GM18511 (cell line): ENCODE measurements around the gene SNX14.
A peak's percentile ranks its signal among the peaks of the same experiment; 100 is the strongest.
"Not testable (repeated sequence)": the region's sequence is repeated elsewhere in the genome, so short reads cannot be mapped to it uniquely, and the experiment has no call there.

ENCODE experiments used
- ATAC-seq: cut with Tn5 transposase; IDR thresholded peaks from one replicate; pipeline ENCODE4 v1.9.1; 2021; ENCODE audit warnings: mild to moderate bottlenecking, moderate library complexity; ENCODE audit not compliant: unreplicated experiment

SNX14 gene

DNA sequence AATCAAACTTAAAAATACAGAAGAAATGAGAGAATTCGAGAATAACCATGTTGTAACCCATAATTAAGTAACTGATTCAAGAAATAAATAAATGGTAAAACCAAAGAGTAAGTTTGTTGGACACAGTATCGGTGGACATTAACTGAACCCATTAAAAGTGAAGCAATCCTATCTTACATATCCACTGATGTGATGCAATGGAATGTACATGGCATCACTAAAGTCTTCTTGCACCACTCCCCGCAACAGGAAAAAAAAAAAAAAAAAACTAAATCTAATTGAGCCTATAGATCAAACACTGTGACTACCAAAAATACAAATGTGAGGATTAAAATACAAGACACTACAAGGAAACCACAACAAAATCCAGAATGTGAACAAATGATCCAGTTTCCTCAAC is 7.9 kb downstream of the SNX14 start:
- no peak for ATAC-seq

DNA sequence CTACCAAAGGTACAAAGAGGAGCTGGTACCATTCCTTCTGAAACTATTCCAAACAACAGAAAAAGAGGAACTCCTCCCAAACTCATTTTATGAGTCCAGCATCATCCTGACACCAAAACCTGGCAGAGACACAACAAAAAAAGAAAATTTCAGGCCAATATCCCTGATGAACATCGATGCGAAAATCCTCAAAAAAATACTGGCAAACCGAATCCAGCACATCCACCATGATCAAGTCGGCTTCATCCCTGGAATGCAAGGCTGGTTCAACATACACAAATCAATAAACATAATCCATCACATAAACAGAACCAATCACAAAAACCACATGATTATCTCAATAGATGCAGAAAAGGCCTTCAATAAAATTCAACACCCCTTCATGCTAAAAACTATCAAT is 10.8 kb downstream of the SNX14 start:
- not testable (repeated sequence) for ATAC-seq

DNA sequence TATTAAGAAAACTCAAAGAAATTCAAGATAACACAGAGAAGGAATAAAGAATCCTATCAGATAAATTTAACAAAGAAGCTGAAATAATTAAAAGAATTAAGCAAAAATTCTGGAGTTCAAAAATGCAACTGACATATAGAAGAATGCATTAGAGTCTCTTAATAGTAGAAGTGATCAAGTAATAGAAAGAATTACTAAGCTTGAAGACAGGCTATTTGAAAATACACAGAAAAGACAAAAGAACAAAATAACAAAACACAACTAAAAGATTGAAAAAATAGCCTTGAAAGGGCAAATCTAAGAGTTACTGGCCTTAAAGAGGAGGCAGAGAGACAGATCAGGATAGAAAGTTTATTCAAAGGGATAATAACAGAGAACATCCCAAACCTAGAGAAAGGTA is 12.1 kb downstream of the SNX14 start:
- no peak for ATAC-seq

DNA sequence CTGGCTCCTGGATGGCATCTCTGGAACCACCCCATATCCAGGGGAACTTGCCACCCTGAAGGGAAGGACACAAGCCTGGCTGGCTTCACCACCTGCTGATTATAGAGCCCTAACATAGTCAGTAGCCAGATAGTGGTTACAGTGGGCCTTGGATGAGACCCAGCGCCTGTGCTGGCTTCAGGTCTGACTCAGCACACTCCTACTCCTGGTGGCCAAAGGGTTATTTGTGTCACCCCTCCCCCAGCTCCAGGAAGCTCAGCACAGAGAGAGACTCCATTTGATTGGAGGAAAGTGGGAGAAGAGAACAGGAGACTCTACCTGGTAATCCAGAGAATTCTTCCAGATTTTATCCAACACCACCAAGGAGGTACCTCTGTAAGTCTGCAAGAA is 12.8 kb downstream of the SNX14 start:
- ATAC-seq: peak; percentile 84

DNA sequence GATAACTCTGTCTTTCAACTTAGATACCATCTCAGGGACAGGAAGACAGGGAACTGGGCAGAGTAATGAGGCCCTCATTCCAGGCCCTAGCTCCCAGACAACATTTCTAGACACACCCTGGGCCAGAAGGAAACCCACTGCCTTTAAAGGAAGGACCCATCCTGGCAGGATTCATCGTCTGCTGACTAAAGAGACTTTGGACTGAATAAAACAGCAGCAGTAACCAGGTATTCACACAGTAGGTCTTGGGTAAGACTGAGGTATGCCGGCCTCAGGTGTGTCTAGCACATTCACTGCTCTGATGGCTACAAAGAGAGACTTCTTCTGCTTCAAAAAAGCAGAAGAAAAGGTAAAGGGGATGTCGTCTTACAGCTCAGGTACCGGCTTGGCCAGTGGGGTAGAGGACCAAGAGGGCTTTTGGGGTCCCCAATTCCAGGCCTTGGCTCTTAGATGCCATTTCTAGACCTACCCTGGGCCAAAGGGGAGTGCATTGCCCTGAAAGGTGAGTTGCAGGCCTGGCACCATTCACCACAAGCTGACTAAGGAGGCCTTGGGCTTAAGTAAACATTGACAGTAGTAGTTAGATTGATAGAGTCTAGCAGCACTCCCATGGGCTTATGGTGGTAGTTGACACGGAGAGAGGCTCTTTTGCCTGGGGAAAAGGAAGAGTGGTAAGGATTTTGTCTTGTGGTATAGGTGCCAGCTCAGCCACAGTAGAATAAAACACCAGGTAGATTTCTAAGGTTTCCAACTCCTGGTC is 13.4 kb downstream of the SNX14 start:
- ATAC-seq: peak; percentile 28

DNA sequence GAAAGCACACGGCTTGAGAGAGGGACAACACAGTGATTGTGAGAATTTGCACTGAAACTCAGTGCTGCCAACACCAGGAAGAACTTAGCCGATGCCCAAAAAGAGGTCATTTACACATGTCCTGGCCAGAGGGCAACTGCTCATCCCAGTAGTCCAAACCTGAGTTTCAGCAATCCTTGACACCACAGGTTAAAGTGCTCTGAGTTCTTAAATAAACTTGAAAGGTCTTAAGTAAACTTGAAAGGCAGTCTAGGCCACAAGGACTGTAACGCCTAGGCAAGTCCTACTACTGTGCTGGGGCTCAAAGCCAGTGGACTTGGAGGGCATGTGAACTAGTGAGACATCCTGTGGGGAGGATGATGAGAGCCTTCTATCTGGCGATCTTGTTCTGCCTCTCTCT is 14.1 kb downstream of the SNX14 start:
- no peak for ATAC-seq

DNA sequence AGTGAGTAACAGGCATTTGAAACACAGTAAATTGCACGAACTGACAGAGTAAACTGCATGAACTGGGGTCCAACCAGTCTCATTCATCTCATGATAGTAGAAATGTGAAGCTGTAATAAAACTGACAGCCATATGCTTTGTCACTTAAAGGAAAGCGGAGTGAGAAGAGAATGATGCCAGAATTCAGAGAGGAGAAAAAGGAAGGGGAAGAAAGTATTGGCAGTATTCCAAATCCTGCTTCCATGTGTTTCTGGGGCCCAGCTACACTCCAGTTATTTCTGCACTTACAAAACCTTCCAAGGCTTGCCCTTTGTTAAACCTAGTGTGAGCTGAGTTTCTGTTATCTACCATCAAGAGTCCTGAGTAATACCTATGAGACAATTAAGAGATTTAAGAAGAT is 17.2 kb downstream of the SNX14 start:
- no peak for ATAC-seq

DNA sequence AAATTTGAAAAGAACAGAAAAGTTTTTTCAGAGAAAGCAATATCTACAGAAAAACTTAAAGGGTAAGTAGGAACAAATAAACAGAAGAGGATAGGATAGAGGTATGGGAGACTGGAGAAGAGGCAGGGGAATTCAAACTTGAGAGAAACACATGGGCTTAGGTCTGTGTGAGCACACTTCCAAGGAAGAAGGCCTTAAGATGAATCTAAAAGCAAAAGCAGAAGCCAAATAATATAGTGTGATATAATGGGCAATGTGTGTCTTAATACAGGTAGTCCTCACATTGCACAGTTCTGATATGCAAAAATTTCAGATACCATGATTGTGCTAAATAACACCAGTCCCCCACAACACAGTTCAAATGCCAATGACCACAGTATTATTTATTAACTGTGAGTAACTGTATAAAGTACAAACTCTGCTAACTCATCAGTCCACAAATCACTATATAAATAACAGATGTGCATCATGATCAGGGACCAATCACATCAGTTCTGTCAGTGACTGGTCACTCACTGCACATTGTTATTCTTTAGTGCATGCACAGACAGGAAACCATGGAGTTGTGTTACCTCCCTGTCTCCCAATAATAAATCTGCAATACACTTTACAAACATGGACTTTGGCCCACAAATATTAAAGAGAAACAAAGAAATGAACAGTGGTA is 18.6 kb downstream of the SNX14 start:
- ATAC-seq: peak; percentile 45

DNA sequence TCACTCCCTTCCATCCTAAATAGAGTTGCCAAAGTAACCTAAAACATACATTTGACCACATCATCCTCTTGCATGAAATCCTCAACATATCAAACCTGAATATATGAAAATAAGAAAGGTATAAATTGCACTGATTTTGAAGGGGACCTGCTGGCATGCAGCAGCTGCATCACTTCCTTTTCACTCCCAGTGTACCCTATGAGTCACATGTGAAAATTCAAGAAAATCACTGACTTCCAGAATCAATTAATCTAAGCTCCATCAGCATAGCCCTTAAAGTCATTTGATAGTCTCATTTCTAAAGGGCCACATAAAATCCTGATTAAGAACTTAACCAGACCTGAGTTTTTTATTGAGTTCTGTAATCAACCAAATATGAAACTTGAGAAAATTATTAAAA is 24.3 kb downstream of the SNX14 start:
- ATAC-seq: no peak

DNA sequence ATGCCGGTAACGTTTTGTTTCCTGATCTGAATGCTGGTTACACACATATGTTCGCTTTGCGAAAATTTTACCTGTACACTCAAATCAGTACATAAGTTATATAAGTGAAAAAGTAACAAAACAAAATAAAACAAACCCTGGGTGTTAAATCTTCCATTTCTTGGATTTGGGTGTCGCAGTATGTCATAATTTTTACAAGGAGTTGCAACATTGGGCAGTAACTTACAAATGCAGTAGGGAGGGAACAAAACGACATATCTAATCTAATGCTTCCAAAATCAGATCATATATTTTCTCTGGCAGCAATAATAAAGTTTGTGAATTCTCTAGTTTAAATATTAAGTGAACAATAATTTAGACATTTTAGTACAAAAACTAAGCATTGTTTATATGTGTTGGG is 25.2 kb downstream of the SNX14 start:
- ATAC-seq: no peak

DNA sequence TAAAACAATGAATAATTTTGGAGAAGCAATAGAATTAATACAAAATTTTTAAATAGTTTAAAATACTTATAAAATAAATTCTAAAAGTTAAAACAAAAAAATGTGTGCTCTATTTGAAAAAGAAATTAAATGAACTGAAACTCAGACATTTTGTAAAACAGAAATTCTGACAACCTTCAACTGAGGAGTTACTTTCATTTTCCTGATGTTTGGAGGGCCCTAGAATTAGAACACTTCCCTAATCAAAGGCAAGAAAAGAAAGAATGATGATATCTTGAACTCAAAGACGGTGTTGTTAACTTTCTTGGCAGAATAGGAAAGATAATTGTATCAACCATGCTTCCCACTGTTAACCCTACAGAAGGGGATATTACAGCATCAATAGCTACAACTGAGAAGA is 27.9 kb downstream of the SNX14 start:
- ATAC-seq: no peak

DNA sequence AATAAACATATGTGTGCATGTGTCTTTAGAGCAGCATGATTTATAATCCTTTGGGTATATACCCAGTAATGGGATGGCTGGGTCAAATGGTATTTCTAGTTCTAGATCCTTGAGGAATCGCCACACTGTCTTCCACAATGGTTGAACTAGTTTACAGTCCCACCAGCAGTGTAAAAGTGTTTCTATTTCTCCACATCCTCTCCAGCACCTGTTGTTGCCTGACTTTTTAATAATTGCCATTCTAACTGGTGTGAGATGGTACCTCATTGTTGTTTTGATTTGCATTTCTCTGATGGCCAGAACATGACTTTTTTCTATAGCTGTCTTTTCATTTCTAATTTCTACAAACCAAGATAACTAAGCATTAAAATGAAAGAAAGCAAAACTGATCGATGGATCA is 29.4 kb downstream of the SNX14 start:
- ATAC-seq: not testable (repeated sequence)

DNA sequence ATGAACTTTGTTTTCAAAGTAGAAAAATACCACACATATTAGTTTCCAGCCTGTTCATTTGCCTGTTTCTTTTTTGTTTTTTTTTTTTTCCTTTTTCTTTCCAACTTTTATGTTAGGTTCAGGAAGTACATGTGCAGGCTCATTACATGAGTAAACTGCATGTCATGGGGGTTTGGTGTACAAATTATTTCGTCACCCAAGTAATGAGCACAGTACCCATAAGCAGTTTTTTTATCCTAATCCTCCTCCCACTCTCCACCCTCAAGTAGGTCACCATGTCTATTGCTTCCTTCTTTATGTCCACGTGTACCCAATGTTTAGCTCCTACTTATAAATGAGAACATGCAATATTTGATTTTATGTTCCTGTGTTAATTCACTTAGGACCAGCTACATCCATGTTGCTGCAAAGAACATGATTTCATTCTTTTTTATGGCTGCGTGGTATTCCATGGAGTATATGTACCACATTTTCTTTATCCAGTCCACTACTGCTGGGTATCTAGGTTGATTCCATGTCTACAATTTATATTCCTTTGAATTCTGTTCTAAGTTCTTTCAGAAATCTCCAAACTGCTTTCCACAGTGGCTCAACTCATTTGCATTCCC is 31.8 kb downstream of the SNX14 start:
- no peak for ATAC-seq

DNA sequence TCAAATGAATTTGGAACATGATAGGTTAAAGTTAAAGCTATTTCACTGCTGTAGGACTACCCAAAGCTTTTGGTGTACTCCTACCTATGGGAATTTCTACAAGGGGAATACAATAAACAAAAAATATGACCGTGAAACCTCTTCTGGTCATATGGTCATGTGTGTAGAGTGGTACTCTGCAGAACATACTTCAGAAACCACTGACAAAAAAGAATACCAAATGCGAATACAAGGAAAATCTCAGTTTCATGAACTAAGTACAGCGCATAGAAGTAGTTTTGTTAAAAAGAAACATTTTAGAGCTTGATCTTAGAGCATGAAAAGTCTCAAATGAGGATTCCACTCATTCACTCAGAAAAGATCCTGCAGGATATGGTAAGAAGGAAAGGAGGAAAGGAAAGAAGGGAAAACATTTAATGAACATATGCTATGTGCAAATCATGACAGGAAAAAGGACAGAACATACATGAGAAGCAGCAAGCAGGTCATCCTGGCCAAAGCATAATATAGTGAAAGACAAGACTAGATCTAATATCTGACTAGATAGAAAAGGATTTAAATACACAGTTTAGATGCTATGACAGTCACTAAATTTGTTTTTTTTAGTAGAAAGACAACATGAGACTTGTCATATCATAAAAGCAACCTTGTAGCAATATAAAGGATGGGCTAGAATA is 36.5 kb downstream of the SNX14 start:
- no peak for ATAC-seq

DNA sequence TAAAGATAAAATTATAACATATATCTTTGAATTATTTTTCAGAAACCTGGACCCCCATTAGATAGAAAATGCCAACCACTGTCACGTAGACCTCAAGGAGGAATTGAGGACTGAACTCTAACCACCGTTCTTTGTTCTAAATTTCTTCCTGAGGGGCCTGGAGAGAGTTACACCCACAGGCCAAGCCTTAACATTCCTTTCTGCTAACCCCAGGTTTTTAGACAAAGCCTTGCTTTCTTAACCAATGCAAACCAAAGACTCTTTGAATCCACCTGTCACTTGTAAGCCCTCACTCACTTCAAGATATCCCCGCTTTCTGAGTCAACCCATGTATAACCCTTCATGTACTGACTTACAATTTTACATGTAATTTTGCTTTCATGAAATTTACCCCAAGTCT is 41.0 kb downstream of the SNX14 start:
- no peak for ATAC-seq

DNA sequence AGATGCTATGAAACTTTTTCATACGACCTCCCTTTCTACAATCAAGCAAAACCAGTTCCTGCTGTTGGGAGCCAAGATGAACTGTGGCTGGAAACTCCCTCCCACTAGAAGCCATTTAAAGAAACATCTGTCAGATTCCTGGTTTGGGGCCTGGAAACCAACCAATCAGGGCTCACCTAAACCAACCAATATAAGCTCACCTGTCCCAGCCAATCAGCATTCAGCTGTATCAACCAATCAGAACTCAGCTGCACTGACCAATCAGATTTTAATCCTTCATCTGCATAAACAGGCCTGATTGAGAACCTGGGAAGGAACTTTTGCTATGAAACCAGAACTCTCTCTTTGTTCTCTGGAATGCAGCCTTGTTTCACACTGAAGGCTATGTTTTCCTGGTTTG is 42.4 kb downstream of the SNX14 start:
- ATAC-seq: no peak

DNA sequence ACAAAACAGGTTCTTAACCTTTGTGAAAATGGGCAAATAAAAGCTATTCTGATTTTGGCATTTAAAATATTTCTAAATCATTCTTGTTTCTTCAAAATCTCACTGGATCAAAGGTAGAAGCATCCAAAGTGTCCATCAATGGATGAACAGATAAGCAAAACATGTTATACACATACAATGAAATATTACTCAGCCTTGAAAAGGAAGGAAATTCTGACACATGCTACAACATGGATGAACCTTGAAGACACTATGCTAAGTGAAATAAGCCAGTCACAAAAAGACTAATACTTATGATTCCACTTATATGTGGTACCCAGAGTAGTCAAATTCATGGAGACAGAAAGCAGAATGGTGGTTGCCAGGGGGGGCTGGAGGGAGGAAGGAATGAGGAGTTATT is 45.9 kb downstream of the SNX14 start:
- no peak for ATAC-seq

DNA sequence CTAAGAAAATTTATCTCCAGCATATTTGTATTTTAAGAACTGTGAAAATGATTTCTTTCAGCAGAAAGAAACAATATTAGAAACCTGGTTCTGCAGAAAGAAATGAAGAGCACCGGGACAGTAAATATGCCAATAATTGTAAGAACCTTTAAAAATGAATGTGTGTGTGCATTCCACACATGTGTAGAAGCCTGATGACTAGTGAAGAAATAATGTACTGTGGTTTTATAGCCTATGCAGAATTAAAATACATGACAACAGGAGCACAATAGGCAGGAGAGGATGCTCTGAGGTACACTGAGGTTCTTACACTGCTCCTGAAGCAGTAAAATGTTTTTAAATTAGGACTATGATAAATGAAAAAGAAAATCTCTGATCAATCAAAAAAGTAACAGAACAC is 48.9 kb downstream of the SNX14 start:
- ATAC-seq: no peak

DNA sequence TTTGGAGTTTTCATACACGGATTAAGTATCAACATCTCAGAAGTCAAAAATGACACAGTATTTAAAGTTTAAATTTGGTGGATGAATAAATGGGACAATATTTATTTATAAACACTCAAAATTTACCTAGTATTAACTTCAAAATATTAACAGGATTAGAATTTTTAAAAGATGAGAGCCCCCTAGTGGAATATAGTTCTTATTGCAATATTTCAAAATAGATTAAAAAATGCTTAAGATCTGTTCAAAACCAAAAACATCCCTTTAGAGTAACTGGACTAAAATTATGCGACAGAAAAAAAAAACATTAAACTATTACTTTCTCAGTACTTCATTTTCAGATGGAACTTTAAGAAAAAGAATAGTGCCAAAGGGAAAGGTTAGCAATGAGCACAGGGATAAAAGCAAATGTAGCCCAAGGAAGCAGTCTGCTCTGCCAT is 56.6 kb downstream of the SNX14 start:
- no peak for ATAC-seq

DNA sequence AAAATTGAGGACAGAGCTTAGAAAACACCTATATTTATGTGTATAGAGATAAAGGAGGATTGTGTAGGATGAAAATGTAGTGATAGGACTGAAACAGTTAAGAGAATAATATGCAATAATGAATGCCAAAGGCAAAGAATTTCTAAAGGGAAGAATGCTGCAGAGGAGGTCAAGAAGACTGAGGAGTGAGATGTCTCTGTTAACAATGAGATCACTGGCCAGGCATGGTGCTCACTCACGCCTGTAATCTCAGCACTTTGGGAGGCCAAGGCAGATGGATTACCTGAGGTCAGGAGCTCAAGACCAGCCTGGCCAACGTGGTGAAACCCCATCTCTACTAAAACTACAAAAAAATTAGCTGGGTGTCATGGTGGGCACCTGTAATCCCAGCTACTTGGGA is 69.4 kb downstream of the SNX14 start:
- ATAC-seq: not testable (repeated sequence)

DNA sequence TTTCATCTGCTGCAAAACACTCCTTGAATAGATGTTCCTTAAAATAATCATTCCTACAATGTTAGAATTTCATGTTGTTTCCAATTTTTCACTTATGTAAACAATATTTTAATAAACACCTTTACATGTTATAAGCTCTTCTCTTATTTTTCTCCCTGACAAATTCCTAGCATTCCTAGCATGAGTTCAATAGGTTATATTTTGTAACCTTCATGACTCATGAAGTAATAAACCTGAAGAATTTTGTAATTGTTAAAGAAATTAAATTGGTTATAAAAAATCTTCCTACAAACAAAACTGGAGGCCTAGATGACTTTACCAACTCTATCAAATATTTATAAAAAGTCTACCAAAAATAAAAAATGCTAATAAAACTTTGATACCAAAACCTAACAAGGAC is 77.5 kb downstream of the SNX14 start:
- ATAC-seq: no peak
